AG08395 (cell line): ENCODE data around the gene EXOSC1.
A peak's percentile ranks its signal among the peaks of the same experiment; 100 is the strongest.
"Not testable (repeated sequence)": the region's sequence is repeated elsewhere in the genome, so short reads cannot be mapped to it uniquely, and the experiment has no call there.

Experiments used
- DNase-seq: peaks from one replicate; pipeline ENCODE4 v3.0.0; 2012; ENCODE audit warnings: mixed read lengths, low spot score

EXOSC1 gene, protein sequence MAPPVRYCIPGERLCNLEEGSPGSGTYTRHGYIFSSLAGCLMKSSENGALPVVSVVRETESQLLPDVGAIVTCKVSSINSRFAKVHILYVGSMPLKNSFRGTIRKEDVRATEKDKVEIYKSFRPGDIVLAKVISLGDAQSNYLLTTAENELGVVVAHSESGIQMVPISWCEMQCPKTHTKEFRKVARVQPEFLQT

GRCh38 chr10:97445722-97446639 is at the start of gene EXOSC1, which contains the start of gene ZDHHC16:
Gene EXOSC1 (minus strand): TSS chr10:97446006. CDS start chr10:97445985, 21 bp downstream.
Gene ZDHHC16 (plus strand): TSS chr10:97446175. CDS start chr10:97451676, 5,501 bp downstream.
- DNase-seq, result peak; percentile 99

GRCh38 chr10:97494863-97495506 is 49.2 kb upstream of the EXOSC1 start:
- DNase-seq, result no peak

GRCh38 chr10:97494151-97494550 is 48.3 kb upstream of the EXOSC1 start:
- DNase-seq, result no peak

- DNase-seq, result no peak
Measured at GRCh38 chr10:97490592-97490991, 44.8 kb upstream of the EXOSC1 start.

DNA sequence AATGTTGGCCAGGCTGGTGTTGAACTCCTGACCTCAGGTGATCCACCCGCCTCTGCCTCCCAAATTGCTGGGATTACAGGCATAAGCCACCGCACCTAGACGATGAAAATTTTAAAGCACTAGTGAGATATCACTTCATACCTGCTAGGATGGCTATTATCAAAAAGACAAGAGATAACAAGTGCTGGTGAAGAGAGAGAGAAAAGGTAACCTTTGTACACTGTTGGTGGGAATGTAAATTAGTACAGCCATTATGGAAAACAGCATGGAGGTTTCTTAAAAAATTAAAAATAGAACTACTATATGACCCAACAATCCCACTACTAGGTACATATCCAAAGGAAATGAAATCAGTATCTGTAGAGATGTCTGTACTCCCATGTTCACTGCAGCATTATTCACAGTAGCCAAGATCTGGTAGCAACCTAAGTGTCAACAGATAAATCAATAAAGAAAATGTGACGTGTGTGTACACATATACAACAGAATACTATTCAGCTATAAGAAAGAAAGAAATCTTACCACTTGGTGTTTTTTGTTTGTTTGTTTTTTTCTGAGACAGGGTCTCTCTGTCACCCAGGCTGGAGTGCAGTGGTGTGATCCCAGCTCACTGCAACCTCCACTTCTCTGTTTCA is 40.0 kb upstream of the EXOSC1 start:
- no peak for DNase-seq

DNA sequence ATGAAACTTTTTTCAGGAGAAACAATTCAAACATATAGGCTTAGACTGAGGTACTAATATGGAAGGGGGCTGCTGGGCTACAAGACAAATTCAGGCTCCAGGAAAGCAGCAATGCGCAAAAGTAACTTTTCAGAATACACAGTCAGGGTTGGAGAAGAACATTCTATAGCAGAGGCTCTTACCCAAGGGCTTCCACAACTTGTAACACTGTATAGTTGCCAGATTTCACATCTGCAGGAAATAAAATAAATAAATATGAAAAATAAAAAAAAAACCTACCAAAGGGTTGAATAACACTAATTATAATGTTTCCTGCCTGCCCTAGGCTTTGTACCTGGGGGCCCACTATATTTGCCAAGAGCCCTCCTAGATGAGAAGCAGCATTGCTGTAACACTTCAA is 38.1 kb upstream of the EXOSC1 start:
- no peak for DNase-seq

DNA sequence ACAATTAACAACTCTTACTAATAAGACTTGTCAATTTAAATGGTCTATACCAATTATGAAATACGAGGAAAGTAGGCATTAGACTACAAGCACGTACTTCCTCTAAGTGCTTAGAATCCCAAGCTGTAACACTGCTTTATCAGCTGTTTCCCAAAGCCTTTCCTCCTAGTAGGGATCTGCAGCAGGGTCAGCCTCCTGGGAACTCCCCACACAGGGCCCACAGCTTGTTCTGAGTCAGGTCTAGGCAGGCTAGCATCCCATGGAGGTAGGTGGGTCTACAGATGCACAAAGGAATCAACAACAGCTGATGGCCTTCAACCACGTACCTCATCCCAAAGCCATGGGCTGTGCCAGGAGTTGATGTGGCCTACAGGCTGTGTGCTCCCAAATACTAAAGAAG is 37.7 kb upstream of the EXOSC1 start:
- no peak for DNase-seq

DNA sequence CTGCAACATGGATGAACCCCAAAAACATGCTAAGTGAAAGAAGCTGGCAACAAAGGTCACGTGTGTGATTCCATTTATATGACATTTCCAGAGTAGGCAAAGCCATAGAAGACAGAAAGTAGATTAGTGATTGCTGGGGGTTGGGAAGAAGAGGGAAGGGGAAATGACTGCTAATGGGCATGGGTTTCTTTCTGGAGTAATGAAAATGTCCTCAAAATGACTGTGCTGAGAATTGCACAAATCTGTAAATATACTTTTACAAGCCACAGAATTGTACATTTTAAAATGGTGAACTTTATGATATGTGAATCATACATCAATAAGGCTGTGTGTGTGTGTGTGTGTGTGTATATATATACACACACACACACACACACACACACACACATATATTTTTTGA is 36.6 kb upstream of the EXOSC1 start:
- DNase-seq, result no peak

DNA sequence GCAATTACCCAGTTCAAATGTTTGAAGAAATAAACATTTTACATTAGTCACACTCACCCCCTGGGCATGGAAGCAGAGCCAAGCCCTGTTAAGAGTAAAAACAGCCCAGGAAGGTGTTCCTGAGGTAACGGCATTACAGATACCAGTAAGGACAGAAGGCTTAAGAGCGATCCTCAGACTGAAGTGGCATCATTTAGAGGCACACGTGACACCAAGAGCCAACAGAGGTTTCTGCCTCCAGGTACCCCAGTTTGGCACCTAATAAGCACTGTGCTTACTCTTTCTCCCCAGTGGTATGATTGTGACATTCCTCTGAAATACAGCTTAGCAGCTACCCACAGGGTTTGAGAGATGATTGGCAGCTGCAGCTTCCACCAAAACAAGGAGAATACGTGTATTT is 35.3 kb upstream of the EXOSC1 start:
- no peak for DNase-seq

- no peak for DNase-seq
Measured at GRCh38 chr10:97479939-97480338, 34.1 kb upstream of the EXOSC1 start.

DNA sequence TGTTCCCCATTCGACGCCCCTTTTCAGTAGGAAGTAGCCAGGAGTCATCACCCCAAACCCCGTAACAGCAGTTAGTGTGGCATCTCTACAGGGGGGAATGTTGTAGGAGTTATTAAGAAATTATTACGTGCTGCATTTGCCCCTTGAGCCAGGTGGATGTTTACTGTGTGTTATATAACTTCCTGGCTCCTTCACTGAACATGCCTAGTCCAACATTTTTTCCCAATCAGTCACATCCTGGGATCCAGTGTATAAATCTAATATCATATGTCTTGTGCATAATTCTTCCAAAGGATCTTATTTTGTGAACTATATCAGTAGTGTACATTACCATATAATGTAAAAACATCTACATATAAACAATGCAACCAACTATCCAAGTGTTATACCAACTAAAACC is 33.6 kb upstream of the EXOSC1 start:
- not testable (repeated sequence) for DNase-seq

DNA sequence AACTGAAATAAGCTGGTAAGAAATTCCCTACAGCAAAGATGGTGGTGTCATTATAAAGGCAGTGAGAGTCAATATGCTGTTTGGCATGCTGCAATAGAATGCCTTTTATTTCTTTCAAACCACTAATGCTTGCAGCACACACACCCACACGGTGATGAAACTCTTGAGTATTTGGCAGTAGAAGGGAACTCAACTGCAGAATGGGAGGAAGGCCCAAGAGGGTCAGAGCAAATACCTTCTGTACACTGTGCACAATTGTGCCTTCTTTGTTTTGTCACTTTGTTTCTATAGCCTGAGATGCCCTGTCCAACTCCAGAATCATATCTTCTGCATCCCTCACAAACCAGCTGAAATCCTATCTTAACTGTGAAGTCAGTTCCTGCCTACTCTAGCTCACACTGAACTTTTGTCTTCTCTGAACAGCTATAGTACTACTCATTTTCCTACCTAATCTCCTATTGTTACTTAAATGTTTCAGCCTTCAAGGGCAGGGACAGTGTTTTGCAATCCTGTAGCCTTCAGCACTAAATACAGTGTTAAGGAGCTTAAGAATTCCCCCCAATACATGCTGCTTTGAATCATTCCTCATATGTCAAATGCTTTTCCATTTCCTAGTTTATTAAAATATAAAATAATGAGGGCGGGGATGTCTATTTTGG is 30.3 kb upstream of the EXOSC1 start:
- peak; percentile 75 for DNase-seq

DNA sequence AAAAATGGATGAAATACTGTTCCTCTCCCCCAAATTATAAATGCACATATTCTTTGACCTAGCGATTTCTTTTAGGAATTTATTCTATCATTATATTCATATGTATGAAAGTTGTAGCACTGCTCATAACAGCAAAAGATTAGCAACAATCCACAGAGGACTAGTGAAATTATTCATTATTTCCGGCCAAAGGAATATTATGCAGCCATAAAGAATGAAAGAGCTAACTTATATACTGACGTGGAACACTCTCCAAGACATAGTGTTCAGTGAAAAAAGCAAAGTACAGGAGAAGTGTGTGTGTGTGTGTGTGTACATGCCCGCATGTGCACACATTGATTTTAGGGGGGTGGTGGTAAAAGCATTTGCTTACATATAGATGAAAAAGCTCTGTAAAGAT is 29.1 kb upstream of the EXOSC1 start:
- no peak for DNase-seq

DNA sequence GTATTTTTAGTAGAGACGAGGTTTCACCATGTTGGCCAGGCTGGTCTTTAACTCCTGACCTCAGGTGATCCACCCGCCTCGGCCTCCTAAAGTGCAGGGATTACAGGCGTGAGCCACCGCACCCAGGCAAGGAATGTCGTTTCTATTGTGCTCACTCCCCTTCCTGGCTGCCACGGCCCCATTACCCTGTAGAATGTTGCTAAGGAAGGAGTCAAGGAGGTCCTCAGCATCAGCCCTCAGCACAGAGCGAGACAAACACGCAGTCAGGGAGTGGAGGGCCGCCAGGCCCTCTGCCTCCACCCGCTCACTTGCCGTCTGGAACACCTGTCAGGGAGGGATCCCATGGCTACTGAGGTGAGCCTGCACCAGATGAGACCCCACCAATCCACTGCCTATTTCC is 23.0 kb upstream of the EXOSC1 start:
- DNase-seq, result not testable (repeated sequence)

- DNase-seq, result no peak
Measured at GRCh38 chr10:97468162-97468561, 22.4 kb upstream of the EXOSC1 start.

- DNase-seq, result no peak
Measured at GRCh38 chr10:97466755-97467154, 20.9 kb upstream of the EXOSC1 start.

DNA sequence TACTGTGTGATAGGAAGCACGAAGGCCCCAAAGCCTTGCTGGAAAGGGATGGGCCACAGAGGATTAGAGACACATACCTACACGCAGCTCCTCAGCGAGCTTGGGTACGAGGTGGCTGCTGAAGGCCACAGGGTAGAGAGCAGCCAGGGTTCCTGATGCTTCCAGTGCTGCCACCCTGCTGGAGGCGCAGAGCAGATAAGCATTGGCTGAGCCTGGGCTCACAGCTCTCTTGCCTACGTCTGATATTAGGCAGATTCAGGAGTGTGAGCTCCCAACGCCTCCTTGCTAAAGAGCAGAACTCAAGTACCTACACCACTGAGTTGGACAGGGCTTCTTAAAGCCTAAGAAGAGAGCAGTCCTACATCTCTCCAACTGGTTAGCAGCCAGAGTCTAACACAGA is 20.2 kb upstream of the EXOSC1 start:
- no peak for DNase-seq

GRCh38 chr10:97464226-97464625 is 18.4 kb upstream of the EXOSC1 start:
- DNase-seq, result no peak

DNA sequence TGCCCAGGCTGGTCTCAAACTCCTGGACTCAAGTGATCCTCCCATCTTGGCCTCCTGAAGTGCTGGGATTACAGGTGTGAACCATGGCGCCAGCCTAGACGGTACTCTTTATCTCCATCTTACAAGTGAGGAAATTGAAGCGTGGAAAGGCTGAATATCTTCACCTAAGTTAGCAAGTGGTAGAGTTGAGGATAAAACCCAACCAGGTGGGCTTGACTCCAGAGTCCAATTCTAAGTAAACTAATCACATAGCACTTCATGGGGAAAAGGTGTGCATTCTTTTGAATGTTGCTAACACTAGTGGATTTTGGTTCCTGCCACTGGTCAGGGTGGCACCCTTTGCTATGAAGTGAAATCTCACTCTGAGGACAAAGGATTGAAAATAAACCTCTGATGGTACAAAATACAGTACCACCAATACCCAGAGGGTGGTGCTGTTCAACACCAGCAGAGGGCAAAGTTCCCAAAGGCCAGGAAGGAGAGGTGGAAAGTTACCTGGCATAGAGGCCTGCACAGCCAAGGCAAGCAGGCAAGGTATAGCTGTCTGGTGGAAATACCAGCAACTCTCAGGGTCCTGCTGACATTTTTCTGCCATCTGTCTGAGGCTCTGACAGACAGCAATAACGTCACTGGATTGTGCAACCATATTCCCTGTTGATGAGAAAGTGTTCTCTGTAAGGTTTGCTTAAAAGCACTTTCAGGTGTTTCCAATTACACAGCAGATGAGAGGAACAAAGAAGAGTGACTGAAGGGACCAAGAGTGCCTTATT is 17.7 kb upstream of the EXOSC1 start:
- DNase-seq, result peak; percentile 67

GRCh38 chr10:97462309-97462708 is 16.5 kb upstream of the EXOSC1 start:
- DNase-seq, result no peak

GRCh38 chr10:97459933-97460332 is 14.1 kb upstream of the EXOSC1 start:
- DNase-seq, result no peak
